Heart left ventricle (tissue), 13 donors: ENCODE results near the gene CSRP2.

ENCODE experiments used
- CTCF ChIP-seq, 12 donors: fragments of 200-600 bp; sonication (generic) in 4 of 12; IDR thresholded peaks; one replicate each; pipeline versions ENCODE4 v1.5.0 to v1.8.0; 2018 to 2022; ENCODE audit warnings: antibody characterized with exemption in 12 of 12, mild to moderate bottlenecking in 5 of 12
- POLR2A ChIP-seq, 2 donors: fragments of 450-650 bp; IDR thresholded peaks; one replicate each; pipeline ENCODE4 v1.6.1; 2017; ENCODE audit warnings: antibody characterized with exemption in 2 of 2, mild to moderate bottlenecking in 2 of 2, moderate library complexity in 2 of 2
- donor health status: ischemic (EF 13 %, LVEDD 7.1; RV severe dilation, severe dysfunction).
- donor health status: DM: no; HTN: yes; CAD: no.
- donor health status: DM: no; HTN: no; CAD: no.
- donor health status: ischemic (EF 25% LVEDD 6.9; RV normal size, moderate dysfunction).
- donor health status: ischemic (EF 25% LVEDD 5.7; RV mildly dilated, moderate dysfunction).
- donor health status: ischemic (EF 35%, LVEDD 5.7; RV mildly dilated, moderate dysfunction).
- donor health status: nonischemic (EF 11% LVEDD 7.7; RV severe dilation, severe dysfunction).
- donor health status: DM: yes; HTN: yes; CAD: no.
- donor health status: PGD.
- donor health status: ischemic (EF 29% LVEDD 5.4; RV normal size, mild dysfunction).
- donor health status: nonischemic (EF 23%, LVEDD 6.1; RV moderate dilation, normal function).

- TF ChIP-seq CTCF (IDR thresholded peaks at IDR 0.05) (no peak), POLR2A (IDR thresholded peaks at IDR 0.05) (no peak)
Measured at GRCh38 chr12:76856018-76856644, 22.7 kb downstream of the CSRP2 start.
